ENCODE data around the gene SLC7A5.

SLC7A5 gene

DNA sequence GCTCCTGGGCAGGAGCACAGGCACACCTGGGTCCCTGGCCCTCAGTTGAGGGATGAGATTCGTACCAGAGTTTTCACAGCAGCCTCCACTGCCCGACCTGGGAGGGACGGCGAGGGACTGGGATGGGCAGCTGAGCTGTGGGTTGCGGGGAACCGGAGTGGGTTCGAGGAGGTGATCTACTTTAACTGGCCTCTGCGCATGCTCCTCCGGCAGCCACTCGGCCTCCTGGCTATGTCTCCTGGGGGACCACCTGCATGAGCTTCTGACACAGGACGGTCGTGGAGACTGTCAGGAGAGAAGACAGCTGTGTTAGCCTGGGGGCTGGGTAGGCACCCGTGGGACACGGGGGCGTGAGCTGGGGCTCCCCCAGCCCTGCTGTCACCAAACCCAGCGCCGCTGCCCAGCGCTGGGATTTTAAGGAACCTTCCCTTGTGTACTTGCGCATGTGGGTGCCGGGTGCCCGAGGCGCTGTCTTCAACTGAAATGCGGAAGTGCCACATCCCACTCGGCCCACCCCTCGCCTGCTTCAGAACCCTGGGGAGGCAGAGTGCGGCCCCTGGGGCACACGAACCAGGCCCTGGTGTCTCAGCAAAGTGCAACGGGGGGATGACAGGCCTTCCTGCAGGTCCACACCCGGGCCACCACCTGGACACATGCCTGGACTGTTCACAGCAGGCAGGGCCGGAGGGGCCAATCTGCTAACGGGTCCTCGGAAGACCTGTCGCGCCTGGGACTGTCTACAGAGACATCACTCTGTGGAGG is 36.4 kb downstream of the SLC7A5 start:
- no peak for DNase-seq (ENCODE audit: extremely low spot score)
- no peak for TF ChIP-seq HDGF (IDR thresholded peaks at IDR 0.05; ENCODE audit: borderline replicate concordance)
- TF ChIP-seq CTBP1 (IDR thresholded peaks at IDR 0.05; ENCODE audit: borderline replicate concordance): no peak
- ChIA-PET POLR2A (interaction anchor here (1.8 kb wide), 1 partner anchor 54 kb away, joined by 5 read pairs; no protein-coding TSS in a partner anchor), CTCF (no interaction called here)

DNA sequence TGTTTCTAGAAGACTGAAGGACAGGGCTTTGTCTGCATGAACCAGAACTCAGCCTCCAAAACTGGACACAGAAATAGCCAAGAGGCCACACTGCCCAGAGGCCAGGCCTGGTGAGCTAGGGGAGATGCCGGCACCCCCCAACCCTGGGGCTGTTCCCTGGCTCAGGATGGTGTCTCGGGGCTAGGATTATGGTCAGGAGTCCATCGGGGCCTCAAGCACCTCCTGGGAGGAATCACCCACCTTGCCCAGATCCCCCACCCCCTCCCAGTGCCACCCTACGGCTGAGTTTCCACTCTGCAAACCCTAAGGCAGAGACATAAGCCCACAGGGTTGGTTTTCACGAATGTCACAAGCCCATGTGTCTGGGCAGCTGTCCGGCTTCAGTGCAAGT is 37.2 kb downstream of the SLC7A5 start:
- TF ChIP-seq HDGF (IDR thresholded peaks at IDR 0.05; ENCODE audit: borderline replicate concordance) (no peak), NFRKB (IDR thresholded peaks at IDR 0.05) (no peak), FOXA1 (IDR thresholded peaks at IDR 0.05) (no peak), CTBP1 (IDR thresholded peaks at IDR 0.05; ENCODE audit: borderline replicate concordance) (no peak), ELF4 (IDR thresholded peaks at IDR 0.05) (no peak), L3MBTL2 (conservative IDR thresholded peaks at IDR 0.05) (no peak), BHLHE40 (IDR thresholded peaks at IDR 0.05; ENCODE audit: borderline replicate concordance) (no peak), TARDBP (IDR thresholded peaks at IDR 0.05) (no peak), SP1 (IDR thresholded peaks at IDR 0.05) (no peak)
- ChIA-PET POLR2A (interaction anchor here (1.8 kb wide), 1 partner anchor 53 kb away, joined by 5 read pairs; no protein-coding TSS in a partner anchor), CTCF (interaction anchor here (0.6 kb wide), 1 partner anchor 18 kb away, joined by 3 read pairs; no protein-coding TSS in a partner anchor)
- DNase-seq (ENCODE audit: extremely low spot score): no peak

DNA sequence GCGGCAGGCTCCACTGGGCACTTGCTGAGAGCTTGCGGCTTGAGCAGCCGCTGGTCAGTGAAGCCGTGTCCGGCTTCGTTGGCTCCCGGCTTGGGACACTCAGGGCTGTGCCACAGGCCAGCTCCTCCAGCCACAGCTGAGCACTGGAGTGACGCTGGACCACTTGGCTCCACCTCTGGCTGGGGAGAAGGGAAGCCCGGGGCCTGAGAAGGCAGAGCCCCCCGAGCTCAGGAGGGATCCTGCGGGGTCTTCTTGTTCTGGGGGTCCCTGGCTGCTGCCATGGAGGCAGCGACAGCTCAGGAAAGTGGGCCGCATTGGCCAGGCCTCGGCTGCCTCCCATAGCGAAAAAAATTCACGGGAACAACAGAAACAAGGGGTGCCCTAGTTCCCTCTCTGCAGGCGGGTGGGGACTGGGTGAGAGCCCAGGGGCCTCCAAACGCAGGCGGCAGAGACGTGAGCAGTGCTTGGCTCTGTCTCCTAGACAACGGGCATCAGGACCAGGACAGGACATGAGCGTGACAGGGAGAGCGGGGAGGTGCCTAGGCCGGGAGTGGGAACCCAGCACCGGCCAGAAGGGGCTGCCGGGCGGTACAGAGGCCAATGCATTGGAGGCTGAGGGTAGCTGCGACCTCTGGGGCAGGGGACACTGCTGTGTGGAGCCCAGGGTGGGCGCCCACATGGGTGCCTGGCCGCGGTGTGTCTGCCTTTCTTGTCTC is 37.7 kb downstream of the SLC7A5 start:
- POLR2A ChIA-PET: interaction anchor here (1.8 kb wide), 1 partner anchor 53 kb away, joined by 5 read pairs; no protein-coding TSS in a partner anchor
- DNase-seq (ENCODE audit: extremely low spot score): no peak
- CTCF ChIA-PET: interaction anchor here (0.6 kb wide), 1 partner anchor 19 kb away, joined by 3 read pairs; no protein-coding TSS in a partner anchor
- TF ChIP-seq LEF1 (IDR thresholded peaks at IDR 0.05; ENCODE audit: borderline replicate concordance): no peak
- TF ChIP-seq SUZ12 (IDR thresholded peaks at IDR 0.05): no peak
- TF ChIP-seq TARDBP (IDR thresholded peaks at IDR 0.05): no peak
- no peak for TF ChIP-seq HDGF (IDR thresholded peaks at IDR 0.05; ENCODE audit: borderline replicate concordance)

DNA sequence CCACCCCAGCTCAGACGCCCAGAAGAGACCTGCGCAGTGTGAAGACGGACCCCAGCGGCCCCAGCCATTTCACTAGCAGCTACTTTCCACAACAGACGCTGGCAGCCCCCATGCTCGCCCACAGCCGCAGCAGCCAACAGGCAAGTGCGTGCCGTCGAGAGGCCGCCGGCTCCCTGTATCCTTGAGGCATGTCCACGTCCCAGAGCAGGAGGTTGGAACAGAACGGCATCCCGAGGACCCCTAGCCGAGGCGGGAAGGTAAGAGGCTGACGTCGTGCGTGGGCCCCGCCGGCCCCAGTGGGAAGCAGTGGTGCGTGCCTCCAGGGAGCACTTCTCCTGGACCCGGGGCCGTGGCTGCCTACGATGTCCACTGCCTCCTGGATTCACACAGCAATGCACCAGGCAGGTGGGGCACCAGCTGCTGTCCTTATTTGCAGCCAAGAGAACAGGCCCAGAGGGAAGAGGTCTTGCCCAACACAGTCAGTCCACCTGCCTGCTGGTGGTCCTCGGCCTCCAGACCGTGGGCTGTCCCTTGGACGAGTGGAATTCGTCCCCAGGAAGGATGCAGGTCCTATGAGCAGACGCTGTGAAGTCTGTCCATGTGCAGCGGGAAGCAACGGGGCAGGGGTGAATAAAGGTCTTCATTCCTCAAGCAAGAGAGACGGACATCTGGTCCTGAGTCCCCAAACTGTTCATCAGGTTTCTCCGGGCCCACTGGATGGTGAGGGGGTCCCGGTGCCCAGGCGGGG is 38.5 kb downstream of the SLC7A5 start:
- POLR2A ChIA-PET: no interaction called here

DNA sequence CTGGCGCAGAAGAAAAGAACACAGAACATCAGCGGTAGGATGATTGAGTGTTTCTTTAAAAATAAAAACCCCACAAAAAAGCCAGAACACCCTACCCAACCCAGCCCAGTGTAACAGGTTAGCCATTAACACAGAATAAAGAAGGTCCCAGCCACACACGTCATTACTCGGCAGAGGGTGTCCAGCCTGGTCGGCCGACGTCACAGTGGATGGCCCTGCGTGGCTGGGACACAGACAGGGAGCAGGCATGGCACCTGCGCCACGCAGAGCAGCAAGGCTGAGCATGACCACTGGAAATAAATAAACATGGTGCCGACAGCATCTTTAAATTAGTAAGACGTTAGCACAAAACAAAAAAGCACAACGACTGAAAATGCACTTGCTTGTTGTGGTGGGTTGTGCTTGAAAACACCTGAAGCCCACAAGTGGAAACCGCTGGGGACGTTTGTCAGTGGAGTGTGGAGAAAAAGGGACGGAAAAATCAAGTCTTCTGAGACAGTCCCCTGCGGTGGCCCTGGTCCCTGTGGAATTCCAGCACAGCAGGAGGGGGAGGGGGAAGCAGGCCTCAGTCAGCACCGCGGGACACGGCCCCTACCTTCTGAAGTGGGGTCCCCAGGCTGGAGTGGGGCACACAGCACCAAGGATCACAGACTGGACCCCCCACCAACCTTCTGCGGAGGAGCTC is 39.2 kb downstream of the SLC7A5 start:
- ChIA-PET CTCF (no interaction called here), POLR2A (no interaction called here)
- TF ChIP-seq FOXK2 (IDR thresholded peaks at IDR 0.05): no peak
- TF ChIP-seq SP1 (IDR thresholded peaks at IDR 0.05): no peak
- no peak for TF ChIP-seq ZNF384 (IDR thresholded peaks at IDR 0.05)
- TF ChIP-seq, protein P1, sequence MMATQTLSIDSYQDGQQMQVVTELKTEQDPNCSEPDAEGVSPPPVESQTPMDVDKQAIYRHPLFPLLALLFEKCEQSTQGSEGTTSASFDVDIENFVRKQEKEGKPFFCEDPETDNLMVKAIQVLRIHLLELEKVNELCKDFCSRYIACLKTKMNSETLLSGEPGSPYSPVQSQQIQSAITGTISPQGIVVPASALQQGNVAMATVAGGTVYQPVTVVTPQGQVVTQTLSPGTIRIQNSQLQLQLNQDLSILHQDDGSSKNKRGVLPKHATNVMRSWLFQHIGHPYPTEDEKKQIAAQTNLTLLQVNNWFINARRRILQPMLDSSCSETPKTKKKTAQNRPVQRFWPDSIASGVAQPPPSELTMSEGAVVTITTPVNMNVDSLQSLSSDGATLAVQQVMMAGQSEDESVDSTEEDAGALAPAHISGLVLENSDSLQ (IDR thresholded peaks at IDR 0.05): no peak
- no peak for TF ChIP-seq FOXM1 (IDR thresholded peaks at IDR 0.05; ENCODE audit: borderline replicate concordance)
- TF ChIP-seq SUZ12 (IDR thresholded peaks at IDR 0.05): no peak
- no peak for TF ChIP-seq HDGF (IDR thresholded peaks at IDR 0.05; ENCODE audit: borderline replicate concordance)
- no peak for TF ChIP-seq NFRKB (IDR thresholded peaks at IDR 0.05)
- no peak for TF ChIP-seq ARNT (IDR thresholded peaks at IDR 0.05)
- TF ChIP-seq BHLHE40 (IDR thresholded peaks at IDR 0.05; ENCODE audit: borderline replicate concordance): no peak
- no peak for TF ChIP-seq CTBP1 (IDR thresholded peaks at IDR 0.05; ENCODE audit: borderline replicate concordance)
- no peak for TF ChIP-seq FOXA1 (IDR thresholded peaks at IDR 0.05)
- no peak for TF ChIP-seq L3MBTL2 (conservative IDR thresholded peaks at IDR 0.05)
- DNase-seq (ENCODE audit: extremely low spot score): no peak

More for the DNA sequence above, 38.5 kb downstream of the SLC7A5 start:
- TF ChIP-seq CTBP1 (IDR thresholded peaks at IDR 0.05; ENCODE audit: borderline replicate concordance): no peak
- TF ChIP-seq LEF1 (IDR thresholded peaks at IDR 0.05; ENCODE audit: borderline replicate concordance): no peak
- no peak for TF ChIP-seq FOXK2 (IDR thresholded peaks at IDR 0.05)
- no peak for TF ChIP-seq FOXM1 (IDR thresholded peaks at IDR 0.05; ENCODE audit: borderline replicate concordance)
- TF ChIP-seq, protein P1 (IDR thresholded peaks at IDR 0.05): no peak
- TF ChIP-seq HDGF (IDR thresholded peaks at IDR 0.05; ENCODE audit: borderline replicate concordance): no peak
- no peak for TF ChIP-seq TARDBP (IDR thresholded peaks at IDR 0.05)
- TF ChIP-seq ELF4 (IDR thresholded peaks at IDR 0.05): no peak
- no peak for TF ChIP-seq BHLHE40 (IDR thresholded peaks at IDR 0.05; ENCODE audit: borderline replicate concordance)
- no peak for TF ChIP-seq NFRKB (IDR thresholded peaks at IDR 0.05)
- TF ChIP-seq FOXA1 (IDR thresholded peaks at IDR 0.05): no peak
- TF ChIP-seq ARNT (IDR thresholded peaks at IDR 0.05): no peak
- no peak for TF ChIP-seq L3MBTL2 (conservative IDR thresholded peaks at IDR 0.05)
- TF ChIP-seq ZNF384 (IDR thresholded peaks at IDR 0.05): no peak
- TF ChIP-seq SUZ12 (IDR thresholded peaks at IDR 0.05): no peak
- TF ChIP-seq SP1 (IDR thresholded peaks at IDR 0.05): no peak
- CTCF ChIA-PET: no interaction called here
- DNase-seq (ENCODE audit: extremely low spot score): no peak

DNA sequence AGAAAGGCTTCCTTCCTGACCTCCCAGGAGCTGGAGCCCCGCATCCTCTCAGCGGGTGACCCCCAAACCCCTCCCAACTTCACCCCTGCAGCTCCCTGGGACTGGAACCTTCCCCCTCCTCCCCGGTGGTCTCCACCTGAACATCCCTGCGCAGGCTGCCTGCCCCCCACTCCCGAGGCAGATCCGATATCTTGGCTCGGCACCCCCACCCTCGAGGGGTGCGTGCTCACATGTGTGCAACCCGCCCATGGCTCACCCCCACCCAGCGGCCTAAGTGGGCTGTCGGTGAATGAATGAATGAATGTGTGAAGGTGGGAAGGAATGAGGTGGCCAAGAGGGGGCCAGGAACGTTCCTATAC is 39.7 kb downstream of the SLC7A5 start:
- DNase-seq (ENCODE audit: extremely low spot score): no peak
- POLR2A ChIA-PET: no interaction called here
- CTCF ChIA-PET: no interaction called here
- TF ChIP-seq ELF4 (IDR thresholded peaks at IDR 0.05) (no peak), LEF1 (IDR thresholded peaks at IDR 0.05; ENCODE audit: borderline replicate concordance) (no peak), ZNF384 (IDR thresholded peaks at IDR 0.05) (no peak), FOXK2 (IDR thresholded peaks at IDR 0.05) (no peak), FOXM1 (IDR thresholded peaks at IDR 0.05; ENCODE audit: borderline replicate concordance) (no peak), NFRKB (IDR thresholded peaks at IDR 0.05) (no peak), SP1 (IDR thresholded peaks at IDR 0.05) (no peak)
- TF ChIP-seq, protein P1 (IDR thresholded peaks at IDR 0.05): no peak

Data from HEK293T (cell line).